OCI-LY1 (cell line): ENCODE results near the gene KREMEN1.

ENCODE experiments used
- H2AFZ ChIP-seq: fragments of 200-600 bp; sonication (generic), shearing (Covaris generic); 2 replicates; pipeline ENCODE4 v1.6.0; 2014; ENCODE audit warnings: antibody characterized with exemption, mild to moderate bottlenecking, low read length
- H3F3A ChIP-seq: fragments of 200-600 bp; sonication (generic), shearing (Covaris generic); 2 replicates; pipeline ENCODE4 v1.6.0; 2014; ENCODE audit warnings: mild to moderate bottlenecking, antibody characterized with exemption, low read length, moderate library complexity; ENCODE audit not compliant: insufficient read depth
- H3K27ac ChIP-seq: fragments of 200-600 bp; sonication (generic); 2 replicates; pipeline ENCODE4 v1.5.1; 2014; ENCODE audit warnings: low read length, mixed run types, mild to moderate bottlenecking, low read depth; ENCODE audit not compliant: poor library complexity, severe bottlenecking
- H3K27me3 ChIP-seq: fragments of 200-600 bp; sonication (generic); 2 replicates; pipeline ENCODE4 v1.6.0; 2014; ENCODE audit warnings: antibody characterized with exemption, mild to moderate bottlenecking, low read length, moderate library complexity; ENCODE audit not compliant: insufficient read depth
- H3K36me3 ChIP-seq: fragments of 200-600 bp; sonication (generic); 2 replicates; pipeline ENCODE4 v1.6.1; 2014; ENCODE audit warnings: mild to moderate bottlenecking, antibody characterized with exemption, low read length, moderate library complexity, mixed read lengths; ENCODE audit not compliant: insufficient read depth
- H3K4me1 ChIP-seq: fragments of 200-600 bp; sonication (generic); 2 replicates; pipeline ENCODE4 v1.5.1; 2014; ENCODE audit warnings: mild to moderate bottlenecking, low read length, moderate library complexity; ENCODE audit not compliant: insufficient read depth, severe bottlenecking
- H3K4me2 ChIP-seq: fragments of 200-600 bp; sonication (generic), shearing (Covaris generic); 2 replicates; pipeline ENCODE4 v1.6.1; 2014; ENCODE audit warnings: low read length
- H3K4me3 ChIP-seq: fragments of 200-600 bp; sonication (generic); 2 replicates; pipeline ENCODE4 v1.5.1; 2014; ENCODE audit warnings: low read length, low read depth, mild to moderate bottlenecking, mixed read lengths; ENCODE audit not compliant: poor library complexity, severe bottlenecking
- H3K79me2 ChIP-seq: fragments of 200-600 bp; shearing (Covaris generic); 2 replicates; pipeline ENCODE4 v1.6.1; 2016; ENCODE audit warnings: mixed run types, low read length, mixed read lengths; ENCODE audit not compliant: insufficient read depth
- H3K9ac ChIP-seq: fragments of 200-600 bp; sonication (generic), shearing (Covaris generic); 2 replicates; pipeline ENCODE4 v1.6.1; 2014; ENCODE audit warnings: mild to moderate bottlenecking, low read length, mixed read lengths
- H3K9me2 ChIP-seq: fragments of 200-600 bp; sonication (generic), shearing (Covaris generic); 2 replicates; pipeline ENCODE4 v1.6.1; 2014; ENCODE audit warnings: low read depth, mild to moderate bottlenecking, low read length, mixed read lengths
- H3K9me3 ChIP-seq: fragments of 200-600 bp; shearing (Covaris generic); 2 replicates; pipeline ENCODE4 v1.6.1; 2014; ENCODE audit warnings: low read length, mixed read lengths
- H4K20me1 ChIP-seq: fragments of 200-600 bp; sonication (generic), shearing (Covaris generic); 2 replicates; pipeline ENCODE4 v1.6.0; 2016; ENCODE audit warnings: mild to moderate bottlenecking, low read length; ENCODE audit not compliant: insufficient read depth
- CTCF ChIP-seq: fragments of 200-600 bp; sonication (generic), shearing (Covaris generic); IDR thresholded peaks from 2 replicates; pipeline ENCODE4 v1.5.1; 2017; ENCODE audit warnings: mild to moderate bottlenecking, antibody characterized with exemption, low read length, moderate library complexity, mixed read lengths
- EZH2 ChIP-seq: fragments of 200-600 bp; sonication (generic), shearing (Covaris generic); IDR thresholded peaks from 2 replicates; pipeline ENCODE4 v1.8.0; 2017; ENCODE audit warnings: borderline replicate concordance, mixed run types, mild to moderate bottlenecking, antibody characterized with exemption, low read length, moderate library complexity, mixed read lengths

The KREMEN1 gene

GRCh38 chr22:29163808-29164207 lies 91.0 kb downstream of the KREMEN1 start:
- Histone ChIP-seq H3K27me3 (no peaks in the 10 kb centered on the region; the same call in 1 of the 2 replicates), H3K4me3 (no peak overlapping the region), H3K79me2 (no peaks in the 10 kb centered on the region), H3K9ac (no peak overlapping the region), H3F3A (no peaks in the 10 kb centered on the region), H2AFZ (no peak overlapping the region), H3K4me2 (no peak overlapping the region), H4K20me1 (no peaks in the 10 kb centered on the region), H3K4me1 (no peaks in the 10 kb centered on the region), H3K27ac (no peak overlapping the region), H3K9me2 (no peaks in the 10 kb centered on the region), H3K9me3 (no peaks in the 10 kb centered on the region), H3K36me3 (no peaks in the 10 kb centered on the region)
- TF ChIP-seq EZH2, result no peak
- no peak for TF ChIP-seq CTCF

GRCh38 chr22:29165321-29166060 lies 92.7 kb downstream of the KREMEN1 start:
- Histone ChIP-seq H3K9me3 (no peaks in the 10 kb centered on the region), H3K27ac (no peak overlapping the region), H3K4me3 (no peak overlapping the region), H3F3A (no peaks in the 10 kb centered on the region), H3K36me3 (no peaks in the 10 kb centered on the region), H3K9ac (no peak overlapping the region), H4K20me1 (no peaks in the 10 kb centered on the region), H3K4me2 (no peak overlapping the region), H3K9me2 (no peaks in the 10 kb centered on the region), H2AFZ (no peak overlapping the region), H3K27me3 (no peaks in the 10 kb centered on the region; the same call in 1 of the 2 replicates), H3K79me2 (no peaks in the 10 kb centered on the region), H3K4me1 (no peaks in the 10 kb centered on the region)
- no peak for TF ChIP-seq CTCF
- TF ChIP-seq EZH2, result no peak

GRCh38 chr22:29166180-29166579 lies 93.3 kb downstream of the KREMEN1 start:
- H3K4me2 ChIP-seq, result no peak overlapping the region

More at GRCh38 chr22:29166180-29166579, 93.3 kb downstream of the KREMEN1 start:
- H3K79me2 ChIP-seq, result no peaks in the 10 kb centered on the region
- no peaks in the 10 kb centered on the region for H3K9me2 ChIP-seq
- no peaks in the 10 kb centered on the region for H3K36me3 ChIP-seq
- H3K4me3 ChIP-seq, result no peak overlapping the region
- TF ChIP-seq CTCF, result no peak
- no peak for TF ChIP-seq EZH2
- H3K9me3 ChIP-seq, result no peaks in the 10 kb centered on the region
- H3K4me1 ChIP-seq, result no peaks in the 10 kb centered on the region
- no peak overlapping the region for H2AFZ ChIP-seq
- no peaks in the 10 kb centered on the region for H3F3A ChIP-seq
- H3K27me3 ChIP-seq, result no peaks in the 10 kb centered on the region; the same call in 1 of the 2 replicates
- no peak overlapping the region for H3K27ac ChIP-seq
- no peak overlapping the region for H3K9ac ChIP-seq
- H4K20me1 ChIP-seq, result no peaks in the 10 kb centered on the region
